Body of pancreas (tissue), 4 donors: ENCODE data around the gene ATP5F1A.

Experiments
- CTCF ChIP-seq, 7 experiments: fragments of 450-650 bp in 4 of 7; fragments of 200-600 bp in 3 of 7; sonication (generic) in 3 of 7; IDR thresholded peaks; one replicate each; pipeline ENCODE4 v1.5.1; 2016 to 2019; ENCODE audit warnings: antibody characterized with exemption in 7 of 7
- POLR2A ChIP-seq, 3 donors: fragments of 450-650 bp; IDR thresholded peaks; one replicate each; pipeline ENCODE4 v1.6.1; 2016; ENCODE audit warnings: antibody characterized with exemption in 3 of 3, mild to moderate bottlenecking in 2 of 3

- no peak for TF ChIP-seq CTCF (IDR thresholded peaks at IDR 0.05)
- no peak for TF ChIP-seq POLR2A (IDR thresholded peaks at IDR 0.05)
Observed at GRCh38 chr18:46061796-46062195, 36.3 kb downstream of the ATP5F1A start.
